Upper lobe of left lung (tissue), 6 donors: ENCODE measurements around the gene ANK3. TPM values are rescaled to one million over a fixed set of nuclear protein-coding genes. Genes with fewer than 3 reads are reported as not detected.

ENCODE experiments used
- ATAC-seq, 2 donors: fragments of 200-7000 bp; cut with Tn5 transposase; one replicate each; pipeline ENCODE4 v1.9.1; 2022; ENCODE audit warnings: mild to moderate bottlenecking in 2 of 2, moderate library complexity in 2 of 2; ENCODE audit not compliant: low FRiP score in 2 of 2
- DNase-seq, 2 donors: peaks; one replicate each; pipeline ENCODE4 v3.0.0-alpha.2; 2019 to 2020
- H3K27ac ChIP-seq, 4 donors: fragments of 200-600 bp; sonication (generic); one replicate each; pipeline ENCODE4 v1.5.1; 2016 to 2019
- H3K27me3 ChIP-seq, 4 donors: fragments of 200-600 bp; sonication (generic); one replicate each; pipeline ENCODE4 v1.5.1; 2017 to 2019
- H3K36me3 ChIP-seq, 4 donors: fragments of 200-600 bp; sonication (generic); one replicate each; pipeline ENCODE4 v1.5.1; 2016 to 2019
- H3K4me1 ChIP-seq, 4 donors: fragments of 200-600 bp; sonication (generic); one replicate each; pipeline ENCODE4 v1.5.1; 2018 to 2019
- H3K4me3 ChIP-seq, 4 donors: fragments of 200-600 bp; sonication (generic); one replicate each; pipeline ENCODE4 v1.5.1; 2017 to 2019; ENCODE audit warnings: mild to moderate bottlenecking in 2 of 4, moderate library complexity in 1 of 4
- H3K9me3 ChIP-seq, 4 donors: fragments of 200-600 bp; sonication (generic); one replicate each; pipeline ENCODE4 v1.5.1; 2018 to 2019
- EP300 ChIP-seq, 4 donors: sonication (generic); formaldehyde crosslinking; IDR thresholded peaks; one replicate each; pipeline ENCODE4 v1.5.1; 2017; ENCODE audit warnings: antibody characterized with exemption in 4 of 4, control low read depth in 2 of 4
- POLR2A ChIP-seq, 4 donors: fragments of 450-650 bp; IDR thresholded peaks; one replicate each; pipeline ENCODE4 v1.5.1; 2016 to 2017; ENCODE audit warnings: antibody characterized with exemption in 4 of 4, mild to moderate bottlenecking in 2 of 4
- POLR2AphosphoS5 ChIP-seq, 2 donors: sonication (generic); formaldehyde crosslinking; IDR thresholded peaks; one replicate each; pipeline ENCODE4 v1.5.1; 2017; ENCODE audit warnings: antibody characterized with exemption in 2 of 2
- WGBS, 2 donors: methylation state at CpG; one replicate each; pipeline ENCODE4 v1.1.5; 2017 to 2018; 5-methylcytosine and 5-hydroxymethylcytosine counted together
- total RNA-seq, 6 donors: library from RNA; depleted of rRNA in 4 of 6; stranded (reverse); fragments of >200 nt in 4 of 6; gene quantifications; one replicate each; pipeline versions ENCODE4 v1.1.0 to v1.2.1, GENCODE V29; 2016 to 2021
- TF ChIP-seq, protein P1 (sequence below), 6 experiments: fragments of 450-650 bp in 4 of 6; fragments of 200-600 bp in 2 of 6; sonication (generic) in 2 of 6; IDR thresholded peaks; one replicate each; pipeline ENCODE4 v1.5.1; 2016 to 2019; ENCODE audit warnings: antibody characterized with exemption in 6 of 6
- donor health status: DM: no; HTN: no; CAD: no; lungs with moderate emphysema.
- donor health status: DM: no; HTN: yes; CAD: no; lungs with severe emphysema.

The ANK3 gene
- total RNA-seq, 6 donors from 2014 or later = 43.9 to 193 (median 98.5) TPM

- WGBS, 2 donors = 95 to 96% methylated on average over 5 of the region's 5 CpGs
- DNase-seq = no peak
- no peaks in the 10 kb centered on the region for H3K27me3 ChIP-seq
- H3K4me1 ChIP-seq = peaks cover 0 to 7% (median 1%) of the 10 kb centered on the region in 4 donors
- TF ChIP-seq, protein P1, sequence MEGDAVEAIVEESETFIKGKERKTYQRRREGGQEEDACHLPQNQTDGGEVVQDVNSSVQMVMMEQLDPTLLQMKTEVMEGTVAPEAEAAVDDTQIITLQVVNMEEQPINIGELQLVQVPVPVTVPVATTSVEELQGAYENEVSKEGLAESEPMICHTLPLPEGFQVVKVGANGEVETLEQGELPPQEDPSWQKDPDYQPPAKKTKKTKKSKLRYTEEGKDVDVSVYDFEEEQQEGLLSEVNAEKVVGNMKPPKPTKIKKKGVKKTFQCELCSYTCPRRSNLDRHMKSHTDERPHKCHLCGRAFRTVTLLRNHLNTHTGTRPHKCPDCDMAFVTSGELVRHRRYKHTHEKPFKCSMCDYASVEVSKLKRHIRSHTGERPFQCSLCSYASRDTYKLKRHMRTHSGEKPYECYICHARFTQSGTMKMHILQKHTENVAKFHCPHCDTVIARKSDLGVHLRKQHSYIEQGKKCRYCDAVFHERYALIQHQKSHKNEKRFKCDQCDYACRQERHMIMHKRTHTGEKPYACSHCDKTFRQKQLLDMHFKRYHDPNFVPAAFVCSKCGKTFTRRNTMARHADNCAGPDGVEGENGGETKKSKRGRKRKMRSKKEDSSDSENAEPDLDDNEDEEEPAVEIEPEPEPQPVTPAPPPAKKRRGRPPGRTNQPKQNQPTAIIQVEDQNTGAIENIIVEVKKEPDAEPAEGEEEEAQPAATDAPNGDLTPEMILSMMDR (IDR thresholded peaks at IDR 0.05) = no peak
- TF ChIP-seq POLR2AphosphoS5 (IDR thresholded peaks at IDR 0.05) (no peak), POLR2A (IDR thresholded peaks at IDR 0.05) (no peak), EP300 (IDR thresholded peaks at IDR 0.05) (no peak)
- H3K27ac ChIP-seq = no peak overlapping the region
- H3K9me3 ChIP-seq = no peaks in the 10 kb centered on the region
- ATAC-seq = no peak
- no peak overlapping the region for H3K4me3 ChIP-seq
- no peaks in the 10 kb centered on the region for H3K36me3 ChIP-seq
Observed at GRCh38 chr10:60380781-60381180, 8.9 kb downstream of the ANK3 start.

- Histone ChIP-seq H3K4me1 (no peaks in the 10 kb centered on the region), H3K27me3 (no peaks in the 10 kb centered on the region), H3K27ac (no peak overlapping the region), H3K36me3 (no peaks in the 10 kb centered on the region), H3K4me3 (no peak overlapping the region), H3K9me3 (no peaks in the 10 kb centered on the region)
- DNase-seq = no peak
- WGBS, 2 donors = 86 to 90% methylated on average over 1 of the region's 1 CpG
- no peak for ATAC-seq
- TF ChIP-seq EP300 (IDR thresholded peaks at IDR 0.05) (no peak), POLR2A (IDR thresholded peaks at IDR 0.05) (no peak), POLR2AphosphoS5 (IDR thresholded peaks at IDR 0.05) (no peak)
- TF ChIP-seq, protein P1 (IDR thresholded peaks at IDR 0.05) = no peak
Observed at GRCh38 chr10:60377955-60378354, 11.7 kb downstream of the ANK3 start.

GRCh38 chr10:60377042-60377352 is 12.7 kb downstream of the ANK3 start:
- 23 to 43% methylated on average over 1 of the region's 1 CpG for WGBS, 2 donors
- DNase-seq = no peak
- H3K27ac ChIP-seq = no peak overlapping the region
- no peaks in the 10 kb centered on the region for H3K36me3 ChIP-seq
- TF ChIP-seq EP300 (IDR thresholded peaks at IDR 0.05) (no peak), POLR2AphosphoS5 (IDR thresholded peaks at IDR 0.05) (no peak), POLR2A (IDR thresholded peaks at IDR 0.05) (no peak)
- TF ChIP-seq, protein P1 (IDR thresholded peaks at IDR 0.05) = no peak
- ATAC-seq = no peak
- no peaks in the 10 kb centered on the region for H3K4me1 ChIP-seq
- H3K9me3 ChIP-seq = no peaks in the 10 kb centered on the region
- H3K27me3 ChIP-seq = no peaks in the 10 kb centered on the region
- H3K4me3 ChIP-seq = no peak overlapping the region

- Histone ChIP-seq H3K27ac (no peak overlapping the region), H3K36me3 (no peaks in the 10 kb centered on the region), H3K27me3 (no peaks in the 10 kb centered on the region), H3K4me1 (no peaks in the 10 kb centered on the region), H3K9me3 (no peaks in the 10 kb centered on the region), H3K4me3 (no peak overlapping the region)
- DNase-seq (no peak), ATAC-seq (no peak)
- no peak for TF ChIP-seq POLR2A (IDR thresholded peaks at IDR 0.05)
- no peak for TF ChIP-seq POLR2AphosphoS5 (IDR thresholded peaks at IDR 0.05)
- TF ChIP-seq, protein P1 (IDR thresholded peaks at IDR 0.05) = no peak
- TF ChIP-seq EP300 (IDR thresholded peaks at IDR 0.05) = no peak
- WGBS, 2 donors = 80 to 85% methylated on average over 6 of the region's 6 CpGs
Observed at GRCh38 chr10:60376221-60377041, 13.2 kb downstream of the ANK3 start.
